DOHH2 (cell line): ENCODE measurements around the gene KDM4D.

ENCODE experiments used
- EZH2phosphoT487 ChIP-seq: fragments of 200-600 bp; sonication (generic); IDR thresholded peaks from 2 replicates; pipeline ENCODE4 v1.6.1; 2017; ENCODE audit warnings: borderline replicate concordance, mild to moderate bottlenecking, antibody characterized with exemption, low read length, moderate library complexity, mixed read lengths
- TF ChIP-seq, protein P1 (sequence below): fragments of 200-600 bp; sonication (generic); IDR thresholded peaks from one replicate; pipeline ENCODE4 v1.5.1; 2014; ENCODE audit warnings: antibody characterized with exemption, mild to moderate bottlenecking, low read depth, low read length; ENCODE audit not compliant: poor library complexity, severe bottlenecking

DNA sequence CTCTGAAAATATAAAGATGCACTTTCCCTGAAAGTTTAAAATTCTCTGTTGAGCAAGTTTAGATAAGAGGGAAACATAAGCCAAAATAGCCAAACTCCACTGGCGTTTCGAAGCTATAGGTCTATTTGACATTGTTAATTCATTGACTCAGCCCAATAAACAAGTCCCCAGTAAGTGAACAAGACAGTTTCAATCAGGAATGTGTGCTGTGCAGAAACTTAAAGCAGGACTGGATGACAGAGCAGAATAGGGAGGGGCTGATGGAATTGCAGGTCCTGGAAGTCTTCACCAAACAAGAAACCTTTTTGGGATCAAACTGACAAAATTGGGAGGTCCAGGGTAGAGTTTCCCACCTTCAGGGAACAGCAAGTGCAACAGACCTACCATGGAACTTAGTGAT lies 42.6 kb downstream of the KDM4D start:
- TF ChIP-seq, protein P1, sequence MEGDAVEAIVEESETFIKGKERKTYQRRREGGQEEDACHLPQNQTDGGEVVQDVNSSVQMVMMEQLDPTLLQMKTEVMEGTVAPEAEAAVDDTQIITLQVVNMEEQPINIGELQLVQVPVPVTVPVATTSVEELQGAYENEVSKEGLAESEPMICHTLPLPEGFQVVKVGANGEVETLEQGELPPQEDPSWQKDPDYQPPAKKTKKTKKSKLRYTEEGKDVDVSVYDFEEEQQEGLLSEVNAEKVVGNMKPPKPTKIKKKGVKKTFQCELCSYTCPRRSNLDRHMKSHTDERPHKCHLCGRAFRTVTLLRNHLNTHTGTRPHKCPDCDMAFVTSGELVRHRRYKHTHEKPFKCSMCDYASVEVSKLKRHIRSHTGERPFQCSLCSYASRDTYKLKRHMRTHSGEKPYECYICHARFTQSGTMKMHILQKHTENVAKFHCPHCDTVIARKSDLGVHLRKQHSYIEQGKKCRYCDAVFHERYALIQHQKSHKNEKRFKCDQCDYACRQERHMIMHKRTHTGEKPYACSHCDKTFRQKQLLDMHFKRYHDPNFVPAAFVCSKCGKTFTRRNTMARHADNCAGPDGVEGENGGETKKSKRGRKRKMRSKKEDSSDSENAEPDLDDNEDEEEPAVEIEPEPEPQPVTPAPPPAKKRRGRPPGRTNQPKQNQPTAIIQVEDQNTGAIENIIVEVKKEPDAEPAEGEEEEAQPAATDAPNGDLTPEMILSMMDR: no peak
- TF ChIP-seq EZH2phosphoT487: no peak
